GM12878 (cell line): ENCODE results near the gene NEMP2. TPM values are rescaled to one million over a fixed set of nuclear protein-coding genes. Genes with fewer than 3 reads are reported as not detected.

ENCODE experiments used
- BCL11A ChIP-seq: IDR thresholded peaks from 2 replicates; pipeline ENCODE4 v1.6.1; 2011; ENCODE audit warnings: low read depth, low read length
- BCLAF1 ChIP-seq: fragments of 450-650 bp; IDR thresholded peaks from 2 replicates; pipeline ENCODE4 v1.6.1; 2017; ENCODE audit warnings: antibody characterized with exemption, mild to moderate bottlenecking, moderate library complexity
- CBX3 ChIP-seq: fragments of 200-600 bp; sonication (generic); IDR thresholded peaks from 2 replicates; pipeline ENCODE4 v1.6.1; 2016; ENCODE audit warnings: low read depth, borderline replicate concordance
- CHD1 ChIP-seq: IDR thresholded peaks from 2 replicates; pipeline ENCODE4 v1.6.1; 2012; ENCODE audit warnings: low read depth, low read length, improper control_type of control experiment
- CHD2 ChIP-seq: IDR thresholded peaks from 2 replicates; pipeline ENCODE4 v1.6.1; 2011; ENCODE audit warnings: low read depth, low read length, improper control_type of control experiment, borderline replicate concordance
- CHD4 ChIP-seq: fragments of 200-600 bp; sonication (generic); IDR thresholded peaks from 2 replicates; pipeline ENCODE4 v1.6.1; 2016; ENCODE audit warnings: mild to moderate bottlenecking
- E4F1 ChIP-seq: fragments of 450-650 bp; IDR thresholded peaks from 2 replicates; pipeline ENCODE4 v1.6.1; 2018; ENCODE audit warnings: borderline replicate concordance, mild to moderate bottlenecking; ENCODE audit not compliant: partially characterized antibody
- HDAC2 ChIP-seq: fragments of 200-600 bp; sonication (generic); IDR thresholded peaks from 2 replicates; pipeline ENCODE4 v1.6.1; 2017
- HDGF ChIP-seq: fragments of 450-650 bp; IDR thresholded peaks from 2 replicates; pipeline ENCODE4 v1.6.1; 2016; ENCODE audit warnings: antibody characterized with exemption
- IRF4 ChIP-seq: IDR thresholded peaks from 2 replicates; pipeline ENCODE4 v1.6.1; 2011; ENCODE audit warnings: low read depth, low read length
- NKRF ChIP-seq: fragments of 450-650 bp; conservative IDR thresholded peaks from 2 replicates; pipeline ENCODE4 v1.6.1; 2017; ENCODE audit warnings: mild to moderate bottlenecking, moderate library complexity
- PBX3 ChIP-seq: IDR thresholded peaks from 2 replicates; pipeline ENCODE4 v1.6.1; 2011; ENCODE audit warnings: mild to moderate bottlenecking, low read depth, low read length, moderate library complexity; ENCODE audit not compliant: insufficient replicate concordance
- SPI1 ChIP-seq: IDR thresholded peaks from 2 replicates; pipeline ENCODE4 v1.6.1; 2011; ENCODE audit warnings: low read depth, mild to moderate bottlenecking, low read length, moderate library complexity, borderline replicate concordance; ENCODE audit not compliant: insufficient read depth
- USF2 ChIP-seq: IDR thresholded peaks from 2 replicates; pipeline ENCODE4 v1.6.1; 2011; ENCODE audit warnings: low read depth, low read length, improper control_type of control experiment, borderline replicate concordance
- ZNF207 ChIP-seq: fragments of 450-650 bp; IDR thresholded peaks from 2 replicates; pipeline ENCODE4 v1.6.1; 2014; ENCODE audit warnings: antibody characterized with exemption, mild to moderate bottlenecking, borderline replicate concordance
- ZNF274 ChIP-seq: IDR thresholded peaks from one replicate; pipeline ENCODE4 v1.8.0; 2011; ENCODE audit not compliant: insufficient read length, insufficient read depth
- polyA plus RNA-seq, 11 experiments: library from polyadenylated mRNA; depleted of rRNA in 4 of 11; unstranded in 6 of 11; stranded (reverse) in 5 of 11; fragments of >200 nt; fragmentation: Nextera tagmentation in 4 of 11; fragmentation: Illumina TruSeq in 1 of 11; extraction: Ambion mirVana in 4 of 11; extraction: Trizol in 1 of 11; gene quantifications; 1 replicate in 1 of 11; 2 replicates in 10 of 11; pipeline versions ENCODE4 v1.2.1 to v1.2.3, GENCODE V29; 2011 to 2016; ENCODE audit warnings: inconsistent platforms in 2 of 11, missing spikeins in 2 of 11, low read depth in 1 of 11
- total RNA-seq, 4 experiments: library from RNA; depleted of rRNA in 3 of 4; stranded (reverse); fragments of >200 nt in 3 of 4; fragmentation: Illumina TruSeq in 1 of 4; extraction: Trizol in 1 of 4; gene quantifications; 2 replicates each; pipeline versions ENCODE4 v1.2.1 to v1.2.3, GENCODE V29; 2013 to 2021

NEMP2 gene
- total and polyA plus RNA-seq, 10 of the 15 experiments (the other 5 are each of a cell fraction or from before 2014, with no cell fraction given): 2.3 to 14.0 (median 8.1) TPM

GRCh38 chr2:190534310-190535120, at the start of gene NEMP2 (continued):
- no peak for TF ChIP-seq BCLAF1
- peak; percentile 73 for TF ChIP-seq NKRF
- TF ChIP-seq E4F1: no peak
- no peak for TF ChIP-seq PBX3
- no peak for TF ChIP-seq HDGF
- no peak for TF ChIP-seq BCL11A
- no peak for TF ChIP-seq CHD4
- TF ChIP-seq IRF4: no peak
- no peak for TF ChIP-seq HDAC2
- 0 out of 2 replicates have a peak, but pooled peaks have one; percentile 20 for TF ChIP-seq CHD2
- peak; percentile 48 for TF ChIP-seq SPI1
- no peak for TF ChIP-seq USF2
- TF ChIP-seq ZNF274: no peak
- 0 out of 2 replicates have a peak, but pooled peaks have one; percentile 30 for TF ChIP-seq ZNF207
- TF ChIP-seq CBX3: no peak
- 0 out of 2 replicates have a peak, but pooled peaks have one; percentile 40 for TF ChIP-seq CHD1
